ENCODE measurements around the gene BAX. TPM values are rescaled to one million over a fixed set of nuclear protein-coding genes. Genes with fewer than 3 reads are reported as not detected.

Gene BAX
- total and polyA plus RNA-seq, 4 donors, result 10.5 to 27.0 (median 14.8) TPM

DNA sequence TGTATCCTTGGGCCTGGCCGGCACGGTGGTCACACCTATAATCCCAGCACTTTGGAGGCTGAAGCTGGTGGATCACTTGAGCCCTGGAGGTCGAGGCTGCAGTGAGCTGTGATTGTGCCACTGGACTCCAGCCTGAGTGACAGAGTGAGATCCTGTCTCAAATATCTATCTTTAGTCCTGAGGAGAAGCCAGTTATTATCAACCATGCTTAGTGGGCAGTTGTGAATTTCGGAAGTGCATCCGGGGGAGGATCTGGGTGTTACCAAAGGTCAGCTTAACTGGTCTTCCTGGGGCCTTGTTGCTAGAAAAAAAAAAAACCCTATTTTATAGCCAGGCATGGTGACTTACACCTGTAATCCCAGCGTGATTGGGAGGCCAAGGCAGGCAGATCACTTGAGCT, 11.6 kb upstream of the BAX start:
- H3K9me3 ChIP-seq (ENCODE audit: control insufficient read depth in 4 of 4, low read length in 3 of 4), result no peaks in the 10 kb centered on the region
- WGBS, result 90% methylated on average over 6 of the region's 6 CpGs
- H3K27ac ChIP-seq (ENCODE audit: low read depth in 1 of 2, low read length in 2 of 2), result no peak overlapping the region
- DNase-seq (ENCODE audit: low spot score), result no peak
- H3K4me3 ChIP-seq (ENCODE audit: low read depth in 1 of 3, low read length in 3 of 3), result no peak overlapping the region
- no peaks in the 10 kb centered on the region for H3K36me3 ChIP-seq (ENCODE audit: control insufficient read depth in 4 of 4, insufficient read depth in 3 of 4, low read depth in 1 of 4, low read length in 3 of 4)
- H3K9ac ChIP-seq (ENCODE audit: low read depth in 1 of 2, low read length in 2 of 2), result no peak overlapping the region
- TF ChIP-seq, protein P1, sequence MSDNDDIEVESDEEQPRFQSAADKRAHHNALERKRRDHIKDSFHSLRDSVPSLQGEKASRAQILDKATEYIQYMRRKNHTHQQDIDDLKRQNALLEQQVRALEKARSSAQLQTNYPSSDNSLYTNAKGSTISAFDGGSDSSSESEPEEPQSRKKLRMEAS (IDR thresholded peaks at IDR 0.05), result no peak
- TF ChIP-seq YY1 (IDR thresholded peaks at IDR 0.05), result no peak
- no peak for TF ChIP-seq CTCF (IDR thresholded peaks at IDR 0.05; ENCODE audit: low read depth, low read length, missing input control)
- no peak for TF ChIP-seq RAD21 (IDR thresholded peaks at IDR 0.05)
- H3K27me3 ChIP-seq (ENCODE audit: control insufficient read depth in 4 of 4, insufficient read depth in 4 of 4, low read length in 3 of 4), result no peaks in the 10 kb centered on the region
- no peaks in the 10 kb centered on the region for H3K4me1 ChIP-seq (ENCODE audit: control insufficient read depth in 4 of 4, insufficient read depth in 4 of 4, low read length in 3 of 4)

DNA sequence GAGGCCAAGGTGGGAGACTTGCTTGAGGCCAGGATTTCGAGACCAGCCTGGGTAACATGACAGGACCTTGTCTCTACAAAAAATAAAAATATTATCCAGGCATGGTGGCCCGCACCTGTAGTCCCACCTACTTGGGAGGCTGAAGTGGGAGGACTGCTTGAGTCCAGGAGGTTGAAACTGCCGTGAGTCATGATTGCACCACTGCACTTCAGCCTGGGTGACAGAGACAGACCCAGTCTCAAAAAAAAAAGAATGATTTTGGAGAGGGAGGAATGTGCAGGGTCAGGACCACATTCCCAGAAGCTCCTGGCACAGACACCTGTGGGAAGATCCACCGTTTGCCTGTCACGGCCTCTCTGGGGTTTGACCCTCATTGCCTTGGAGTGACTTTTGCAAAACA, 9.3 kb upstream of the BAX start:
- TF ChIP-seq JUND (IDR thresholded peaks at IDR 0.05), result no peak
- no peak for TF ChIP-seq FOXA1 (IDR thresholded peaks at IDR 0.05)
- TF ChIP-seq HNF4A (conservative IDR thresholded peaks at IDR 0.05), result no peak
- no peak for TF ChIP-seq SP1 (IDR thresholded peaks at IDR 0.05)
- no peak for TF ChIP-seq YY1 (IDR thresholded peaks at IDR 0.05)
- TF ChIP-seq HNF4G (IDR thresholded peaks at IDR 0.05), result no peak
- no peak for TF ChIP-seq EGR1 (IDR thresholded peaks at IDR 0.05; ENCODE audit: low read depth in 2 of 2)
- TF ChIP-seq NR2F2 (IDR thresholded peaks at IDR 0.05), result no peak
- TF ChIP-seq, protein P1 (IDR thresholded peaks at IDR 0.05), result no peak
- TF ChIP-seq RXRA (IDR thresholded peaks at IDR 0.05), result no peak
- TF ChIP-seq ATF3 (IDR thresholded peaks at IDR 0.05), result no peak
- no peak for TF ChIP-seq TAF1 (conservative IDR thresholded peaks at IDR 0.05)
- TF ChIP-seq REST (IDR thresholded peaks at IDR 0.05), result no peak
- TF ChIP-seq RAD21 (IDR thresholded peaks at IDR 0.05), result no peak
- no peak for TF ChIP-seq GABPA (IDR thresholded peaks at IDR 0.05 in 1 of 2, conservative IDR thresholded peaks at IDR 0.05 in 1 of 2)
- TF ChIP-seq CTCF (IDR thresholded peaks at IDR 0.05; ENCODE audit: low read depth, low read length, missing input control), result no peak
- no peak for TF ChIP-seq FOXA2 (IDR thresholded peaks at IDR 0.05)
- TF ChIP-seq ZBTB33 (IDR thresholded peaks at IDR 0.05), result no peak
- WGBS, result 90% methylated on average over 5 of the region's 5 CpGs
- H3K4me1 ChIP-seq (ENCODE audit: control insufficient read depth in 4 of 4, insufficient read depth in 4 of 4, low read length in 3 of 4), result no peaks in the 10 kb centered on the region
- H3K36me3 ChIP-seq (ENCODE audit: control insufficient read depth in 4 of 4, insufficient read depth in 3 of 4, low read depth in 1 of 4, low read length in 3 of 4), result no peaks in the 10 kb centered on the region
- H3K27me3 ChIP-seq (ENCODE audit: control insufficient read depth in 4 of 4, insufficient read depth in 4 of 4, low read length in 3 of 4), result no peaks in the 10 kb centered on the region
- no peak overlapping the region for H3K27ac ChIP-seq (ENCODE audit: low read depth in 1 of 2, low read length in 2 of 2)
- no peaks in the 10 kb centered on the region for H3K9me3 ChIP-seq (ENCODE audit: control insufficient read depth in 4 of 4, low read length in 3 of 4)
- no peak for DNase-seq (ENCODE audit: low spot score)
- no peak overlapping the region for H3K9ac ChIP-seq (ENCODE audit: low read depth in 1 of 2, low read length in 2 of 2)
- H3K4me3 ChIP-seq (ENCODE audit: low read depth in 1 of 3, low read length in 3 of 3), result no peak overlapping the region

All from liver (tissue), 9 donors.